Stimulated activated CD4-positive, alpha-beta T cell treated with anti-CD3 and anti-CD28 coated beads, TNF-alpha, amount 100 ng/mL, for 24 hours (primary cell): Measurements from ENCODE around the gene AGPAT2.

Experiments
- DNase-seq, 3 experiments: peaks; one replicate each; pipeline ENCODE4 v3.0.0-alpha.2; 2020; ENCODE audit warnings: low read depth in 3 of 3

Gene AGPAT2

GRCh38 chr9:136661641-136662325, 25.5 kb downstream of the AGPAT2 start:
- DNase-seq, result no peak

GRCh38 chr9:136660971-136661550, 26.2 kb downstream of the AGPAT2 start:
- DNase-seq, result no peak

GRCh38 chr9:136659861-136660784, 27.1 kb downstream of the AGPAT2 start:
- no peak for DNase-seq

- no peak for DNase-seq
Measured at GRCh38 chr9:136658849-136659535, 28.3 kb downstream of the AGPAT2 start.

- DNase-seq, result no peak
Measured at GRCh38 chr9:136657974-136658848, 29.0 kb downstream of the AGPAT2 start.

GRCh38 chr9:136656795-136657611, 30.3 kb downstream of the AGPAT2 start:
- no peak for DNase-seq

- DNase-seq, result no peak
Measured at GRCh38 chr9:136656183-136656738, 31.0 kb downstream of the AGPAT2 start.

GRCh38 chr9:136655536-136656182, 31.6 kb downstream of the AGPAT2 start:
- DNase-seq, result no peak

- DNase-seq, result no peak
Measured at GRCh38 chr9:136654820-136655535, 32.3 kb downstream of the AGPAT2 start.

- no peak for DNase-seq
Measured at GRCh38 chr9:136653323-136654079, 33.8 kb downstream of the AGPAT2 start.

- no peak for DNase-seq
Measured at GRCh38 chr9:136651860-136652259, 35.4 kb downstream of the AGPAT2 start.

GRCh38 chr9:136650648-136651047, 36.6 kb downstream of the AGPAT2 start:
- no peak for DNase-seq

- DNase-seq, result no peak
Measured at GRCh38 chr9:136650021-136650420, 37.2 kb downstream of the AGPAT2 start.

GRCh38 chr9:136648751-136649150, 38.5 kb downstream of the AGPAT2 start:
- DNase-seq, result no peak

GRCh38 chr9:136646827-136647711, 40.2 kb downstream of the AGPAT2 start:
- DNase-seq, result no peak

GRCh38 chr9:136645903-136646754, 41.1 kb downstream of the AGPAT2 start:
- no peak for DNase-seq
